Activated naive CD4-positive, alpha-beta T cell treated with anti-CD3 and anti-CD28 coated beads, Interleukin-2, amount 10 ng/mL, durations not matched to agents 7 days and 5 days (primary cell): ENCODE data around the gene POLE2.

ENCODE experiments used
- CTCF ChIA-PET: fragments of 350-600 bp; sonication (Branson Sonifier 250); formaldehyde crosslinking; loops from one replicate; lab custom pipeline; 2021; ENCODE audit warnings: antibody characterized with exemption; lab: Charles Lee
- DNase-seq: peaks from one replicate; pipeline ENCODE4 v3.0.0-alpha.2; 2020
- H3K27ac Mint-ChIP-seq: one replicate; pipeline ENCODE4 v1.8.0; 2021; ENCODE audit warnings: mild to moderate bottlenecking, moderate library complexity, mixed read lengths
- H3K27me3 Mint-ChIP-seq: one replicate; pipeline ENCODE4 v1.8.0; 2021; ENCODE audit warnings: mild to moderate bottlenecking, mixed read lengths
- H3K36me3 Mint-ChIP-seq: one replicate; pipeline ENCODE4 v1.8.0; 2021; ENCODE audit warnings: mixed read lengths
- H3K4me1 Mint-ChIP-seq: one replicate; pipeline ENCODE4 v1.8.0; 2021; ENCODE audit warnings: mixed read lengths
- H3K4me3 Mint-ChIP-seq: one replicate; pipeline ENCODE4 v1.8.0; 2021; ENCODE audit warnings: mild to moderate bottlenecking, moderate library complexity, mixed read lengths
- H3K9me3 Mint-ChIP-seq: one replicate; pipeline ENCODE4 v1.8.0; 2021; ENCODE audit warnings: mixed read lengths

The POLE2 gene

GRCh38 chr14:49640540-49641417, 47.2 kb downstream of the POLE2 start:
- no peak overlapping the region for H3K4me3 Mint-ChIP-seq
- H3K27me3 Mint-ChIP-seq = no peaks in the 10 kb centered on the region
- CTCF ChIA-PET = interaction anchor here (0.7 kb wide), 1 partner anchor 10 kb away, joined by 3 read pairs; no protein-coding TSS in a partner anchor
- H3K27ac Mint-ChIP-seq = peak overlapping the region; percentile 31
- peaks cover 47% of the 10 kb centered on the region for H3K36me3 Mint-ChIP-seq
- H3K9me3 Mint-ChIP-seq = no peaks in the 10 kb centered on the region
- H3K4me1 Mint-ChIP-seq = peaks cover 36% of the 10 kb centered on the region
- DNase-seq = no peak

DNA sequence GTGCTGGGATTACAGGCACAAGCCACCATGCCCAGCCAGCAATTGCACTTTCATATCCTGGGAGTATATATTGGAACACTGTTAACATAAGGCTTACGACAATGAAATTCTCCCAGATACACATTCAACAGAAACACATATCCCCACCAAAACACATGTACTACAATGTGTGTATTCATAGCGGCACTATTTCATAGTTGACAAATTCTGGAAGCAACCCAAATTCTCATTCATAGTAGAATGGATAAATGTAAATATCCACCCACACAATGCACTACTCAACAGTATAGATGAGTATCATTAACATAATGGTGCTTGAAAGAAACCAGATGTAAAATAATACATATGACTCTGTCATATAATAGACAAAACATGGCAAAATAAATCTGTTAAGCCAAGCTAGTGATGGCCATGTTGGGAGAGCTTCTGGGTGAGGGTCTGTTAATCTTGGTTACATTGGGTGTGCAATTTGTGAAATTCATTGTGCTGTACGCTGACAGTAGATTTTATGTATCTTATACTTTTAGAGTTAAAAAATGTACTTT, 50.4 kb downstream of the POLE2 start:
- no peak overlapping the region for H3K4me3 Mint-ChIP-seq
- CTCF ChIA-PET = interaction anchor here (0.6 to 0.8 kb wide), 2 partner anchors 9 to 1327 kb away, joined by 3 read pairs; no protein-coding TSS in a partner anchor

DNA sequence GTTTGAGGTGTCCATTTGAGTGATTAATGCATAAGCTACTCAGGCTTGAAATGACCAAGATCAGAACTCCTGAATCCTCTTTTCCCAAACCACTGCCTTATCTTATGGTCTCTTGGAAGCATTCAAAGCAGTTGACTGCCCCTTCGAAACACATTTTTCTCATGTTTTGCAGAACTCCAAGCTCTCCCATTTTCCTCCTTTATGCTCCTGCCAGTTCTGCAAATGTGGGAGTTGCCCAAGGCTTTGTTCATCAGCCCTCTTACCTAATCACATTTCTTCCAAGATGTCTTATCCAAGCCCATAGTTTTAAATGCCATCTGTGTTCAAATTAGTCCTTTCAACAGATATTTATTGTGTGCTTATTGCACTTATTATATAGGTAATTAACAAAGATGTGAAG, 51.1 kb downstream of the POLE2 start:
- CTCF ChIA-PET = no interaction called here
- peaks cover 49% of the 10 kb centered on the region for H3K4me1 Mint-ChIP-seq

More for the DNA sequence above, 50.4 kb downstream of the POLE2 start:
- H3K27me3 Mint-ChIP-seq = no peaks in the 10 kb centered on the region
- no peak for DNase-seq
- no peaks in the 10 kb centered on the region for H3K9me3 Mint-ChIP-seq
- H3K36me3 Mint-ChIP-seq = peaks cover 42% of the 10 kb centered on the region
- H3K4me1 Mint-ChIP-seq = peaks cover 49% of the 10 kb centered on the region
- H3K27ac Mint-ChIP-seq = no peak overlapping the region

GRCh38 chr14:49634547-49635334, 53.3 kb downstream of the POLE2 start, which contains the start of gene DNAAF2:
DNAAF2 (minus strand) TSS chr14:49635244; CDS start chr14:49635149, 95 bp downstream.
- H3K4me1 Mint-ChIP-seq = peaks cover 58% of the 10 kb centered on the region
- peak within 1 kb of the TSS; percentile 95 for H3K27ac Mint-ChIP-seq
- H3K36me3 Mint-ChIP-seq = peaks cover 30% of the 10 kb centered on the region
- peak; percentile 73 for DNase-seq
- peak within 1 kb of the TSS; percentile 90 for H3K4me3 Mint-ChIP-seq
- no peaks in the 10 kb centered on the region for H3K9me3 Mint-ChIP-seq
- no peaks in the 10 kb centered on the region for H3K27me3 Mint-ChIP-seq
- CTCF ChIA-PET = interaction anchor here (0.5 to 3.3 kb wide), 17 partner anchors 11 to 427 kb away, joined by 3 to 27 read pairs (median 4); partner anchors contain the start of genes KLHDC2, MGAT2, NEMF and RPL36AL

More for the DNA sequence above, 51.1 kb downstream of the POLE2 start:
- H3K27ac Mint-ChIP-seq = no peak overlapping the region
- no peaks in the 10 kb centered on the region for H3K27me3 Mint-ChIP-seq
- peak overlapping the region; percentile 90 for H3K4me3 Mint-ChIP-seq
- no peaks in the 10 kb centered on the region for H3K9me3 Mint-ChIP-seq
- DNase-seq = no peak
- peaks cover 38% of the 10 kb centered on the region for H3K36me3 Mint-ChIP-seq

GRCh38 chr14:49633640-49634546, 54.1 kb downstream of the POLE2 start:
- H3K27ac Mint-ChIP-seq = peak overlapping the region; percentile 95
- no peaks in the 10 kb centered on the region for H3K9me3 Mint-ChIP-seq
- H3K4me1 Mint-ChIP-seq = peaks cover 59% of the 10 kb centered on the region
- no peaks in the 10 kb centered on the region for H3K27me3 Mint-ChIP-seq
- peak overlapping the region; percentile 90 for H3K4me3 Mint-ChIP-seq
- CTCF ChIA-PET = interaction anchor here (0.5 to 3.3 kb wide), 15 partner anchors 10 to 229 kb away, joined by 3 to 27 read pairs (median 7); partner anchors contain the start of genes KLHDC2, MGAT2, NEMF and RPL36AL
- peak; percentile 96 for DNase-seq
- peaks cover 25% of the 10 kb centered on the region for H3K36me3 Mint-ChIP-seq

GRCh38 chr14:49623941-49624839, 63.8 kb downstream of the POLE2 start:
- peak overlapping the region; percentile 99 for H3K4me3 Mint-ChIP-seq
- DNase-seq = no peak
- peak overlapping the region; percentile 80 for H3K27ac Mint-ChIP-seq
- H3K4me1 Mint-ChIP-seq = peaks cover 51% of the 10 kb centered on the region
- H3K36me3 Mint-ChIP-seq = peaks cover 47% of the 10 kb centered on the region
- H3K9me3 Mint-ChIP-seq = no peaks in the 10 kb centered on the region
- CTCF ChIA-PET = interaction anchor here (0.9 to 2.0 kb wide), 2 partner anchors 9 to 205 kb away, joined by 4 to 18 read pairs; no protein-coding TSS in a partner anchor
- H3K27me3 Mint-ChIP-seq = no peaks in the 10 kb centered on the region

DNA sequence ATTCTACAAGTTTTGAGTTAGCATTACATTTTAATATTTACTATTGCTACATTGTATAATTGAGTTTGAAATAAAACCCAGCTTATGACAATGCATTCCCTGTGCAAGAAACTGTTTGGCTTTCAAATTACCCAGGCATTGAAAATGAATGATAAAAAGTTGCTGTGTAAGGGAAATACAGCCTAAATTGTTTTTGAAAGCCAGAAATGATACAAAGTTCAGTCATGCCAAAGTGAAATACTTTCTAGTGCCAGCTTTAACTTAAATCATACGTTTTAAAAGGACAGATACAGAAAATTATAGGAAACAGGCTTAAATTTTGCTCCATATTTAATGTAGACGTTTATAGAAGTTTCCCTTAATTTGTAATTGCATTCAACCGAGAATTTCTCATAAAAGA, 64.6 kb downstream of the POLE2 start:
- peaks cover 57% of the 10 kb centered on the region for H3K4me1 Mint-ChIP-seq

GRCh38 chr14:49622022-49622607, 65.9 kb downstream of the POLE2 start:
- Mint-ChIP-seq H3K9me3 (no peaks in the 10 kb centered on the region), H3K4me3 (peak overlapping the region; percentile 99), H3K4me1 (peaks cover 61% of the 10 kb centered on the region), H3K36me3 (peaks cover 59% of the 10 kb centered on the region), H3K27ac (peak overlapping the region; percentile 99), H3K27me3 (no peaks in the 10 kb centered on the region)
- no peak for DNase-seq
- CTCF ChIA-PET = interaction anchor here (1.4 to 3.4 kb wide), 3 partner anchors 13 to 145 kb away, joined by 3 to 27 read pairs (median 5); partner anchors contain the start of genes DNAAF2 and RPS29

More for the DNA sequence above, 64.6 kb downstream of the POLE2 start:
- Mint-ChIP-seq H3K4me3 (peak overlapping the region; percentile 99), H3K36me3 (peaks cover 52% of the 10 kb centered on the region), H3K27ac (peak overlapping the region; percentile 80), H3K9me3 (no peaks in the 10 kb centered on the region), H3K27me3 (no peaks in the 10 kb centered on the region)
- CTCF ChIA-PET = interaction anchor here (0.9 to 2.0 kb wide), 2 partner anchors 10 to 206 kb away, joined by 4 to 18 read pairs; no protein-coding TSS in a partner anchor
- no peak for DNase-seq

GRCh38 chr14:49621114-49621881, 66.7 kb downstream of the POLE2 start:
- CTCF ChIA-PET = interaction anchor here (1.0 to 3.4 kb wide), 7 partner anchors 9 to 160 kb away, joined by 3 to 27 read pairs (median 5); partner anchors contain the start of genes DNAAF2, KLHDC1 and RPS29
- H3K27me3 Mint-ChIP-seq = no peaks in the 10 kb centered on the region
- H3K27ac Mint-ChIP-seq = peak overlapping the region; percentile 99
- peaks cover 61% of the 10 kb centered on the region for H3K36me3 Mint-ChIP-seq
- H3K4me3 Mint-ChIP-seq = peak overlapping the region; percentile 99
- H3K4me1 Mint-ChIP-seq = peaks cover 62% of the 10 kb centered on the region
- peak; percentile 77 for DNase-seq
- H3K9me3 Mint-ChIP-seq = no peaks in the 10 kb centered on the region

GRCh38 chr14:49620182-49621113, 67.6 kb downstream of the POLE2 start, which contains the start of the genes MGAT2 and RPL36AL:
MGAT2 (plus strand) TSS chr14:49620799; CDS start chr14:49621269, 470 bp downstream.
RPL36AL (minus strand) TSS chr14:49620626; CDS start chr14:49619104, 1,522 bp downstream.
- CTCF ChIA-PET = interaction anchor here (0.6 to 3.4 kb wide), 12 partner anchors 10 to 159 kb away, joined by 3 to 27 read pairs (median 3); partner anchors contain the start of genes DNAAF2, KLHDC1, LRR1 and RPS29
- Mint-ChIP-seq H3K27ac (peak within 1 kb of the TSS; percentile 99), H3K4me1 (peaks cover 64% of the 10 kb centered on the region), H3K27me3 (no peaks in the 10 kb centered on the region), H3K36me3 (peaks cover 63% of the 10 kb centered on the region), H3K4me3 (peak within 1 kb of the TSS; percentile 99), H3K9me3 (no peaks in the 10 kb centered on the region)
- DNase-seq = peak; percentile 97
